GM12878 (cell line): ENCODE data around the gene KLF9. TPM values are rescaled to one million over a fixed set of nuclear protein-coding genes. Genes with fewer than 3 reads are reported as not detected.

ENCODE experiments used
- ATAC-seq: fragments of 200-7000 bp; cut with Tn5 transposase; 3 replicates; pipeline ENCODE4 v1.9.1; 2020; ENCODE audit warnings: mild to moderate bottlenecking, moderate library complexity
- BruUV-seq: library from RNA; stranded (reverse); fragments of 400-500 nt; replicated peaks from 2 replicates; lab custom pipeline; 2021; lab: Mats Ljungman, UMichigan
- CTCF ChIA-PET: fragments of 300-600 bp; sonication (Branson Sonifier 250); formaldehyde crosslinking; extraction: SDS; loops from one replicate; lab custom pipeline; 2021; ENCODE audit warnings: inconsistent platforms; lab: Yijun Ruan, JAX
- POLR2A ChIA-PET: fragments of 350-600 bp; formaldehyde crosslinking; extraction: SDS; loops from one replicate; lab custom pipeline; 2021; ENCODE audit warnings: inconsistent platforms; lab: Charles Lee
- RAD21 ChIA-PET: fragments of 300-600 bp; sonication (Branson Sonifier 250); formaldehyde crosslinking; loops from one replicate; lab custom pipeline; 2023; ENCODE audit warnings: antibody characterized with exemption; ENCODE audit not compliant: unreplicated experiment; lab: Charles Lee
- SMC1A ChIA-PET: fragments of 300-600 bp; sonication (Branson Sonifier 250); formaldehyde crosslinking; loops from one replicate; lab custom pipeline; 2023; ENCODE audit not compliant: unreplicated experiment, uncharacterized antibody; lab: Charles Lee
- DNase-seq: peaks from one replicate; pipeline ENCODE4 v3.0.0-alpha.2; 2011; ENCODE audit warnings: low read depth, low spot score
- FAIRE-seq: peaks from 3 replicates; lab custom pipeline; 2011; peaks lifted over from hg19 to GRCh38; lab: Jason Lieb, UNC
- H2AFZ ChIP-seq: 2 replicates; pipeline ENCODE4 v1.6.0; 2011; ENCODE audit warnings: low read depth, low read length, control low read depth; ENCODE audit not compliant: control insufficient read depth
- H3K27ac ChIP-seq: 2 replicates; pipeline ENCODE4 v1.5.1; 2011; ENCODE audit warnings: control low read depth; ENCODE audit not compliant: control insufficient read depth, insufficient read depth
- H3K27me3 ChIP-seq, 2 experiments: replicated peaks in 1 of 2; 2 replicates each; pipeline versions ENCODE4 v1.6.0 to v1.6.1; 2011; ENCODE audit warnings: low read length in 1 of 2; ENCODE audit not compliant: control insufficient read depth in 2 of 2, insufficient read depth in 2 of 2
- H3K36me3 ChIP-seq, 2 experiments: 2 replicates each; pipeline ENCODE4 v1.5.1; 2011; ENCODE audit warnings: low read length in 1 of 2; ENCODE audit not compliant: control insufficient read depth in 2 of 2, insufficient read depth in 2 of 2
- H3K4me1 ChIP-seq: 2 replicates; pipeline ENCODE4 v1.6.1; 2011; ENCODE audit warnings: mild to moderate bottlenecking, low read length, moderate library complexity, mixed read lengths; ENCODE audit not compliant: control insufficient read depth, insufficient read depth
- H3K4me2 ChIP-seq: 2 replicates; pipeline ENCODE4 v1.6.0; 2011; ENCODE audit warnings: control low read depth; ENCODE audit not compliant: control insufficient read depth, insufficient read depth
- H3K4me3 ChIP-seq: fragments of 200-600 bp; sonication (generic); 2 replicates; pipeline ENCODE4 v1.5.1; 2016
- H3K79me2 ChIP-seq: 2 replicates; pipeline ENCODE4 v1.6.0; 2011; ENCODE audit warnings: low read length; ENCODE audit not compliant: control insufficient read depth, insufficient read depth
- H3K9ac ChIP-seq: 2 replicates; pipeline ENCODE4 v1.8.0; 2011; ENCODE audit warnings: low read length, control low read depth, mixed read lengths; ENCODE audit not compliant: control insufficient read depth, insufficient read depth
- H3K9me3 ChIP-seq: replicated peaks from 3 replicates; pipeline ENCODE4 v1.5.1; 2011; ENCODE audit warnings: mild to moderate bottlenecking, low read length; ENCODE audit not compliant: control insufficient read depth, insufficient read depth
- H4K20me1 ChIP-seq: 2 replicates; pipeline ENCODE4 v1.6.0; 2011; ENCODE audit not compliant: control insufficient read depth, insufficient read depth
- ASH2L ChIP-seq: fragments of 300-600, 200-600 bp; sonication (generic); IDR thresholded peaks from 2 replicates; pipeline ENCODE4 v1.6.1; 2017; ENCODE audit warnings: low read depth, mild to moderate bottlenecking, borderline replicate concordance
- ATF7 ChIP-seq: fragments of 450-650 bp; IDR thresholded peaks from 2 replicates; pipeline ENCODE4 v1.6.1; 2016; ENCODE audit warnings: low read depth, mild to moderate bottlenecking
- BCL11A ChIP-seq: IDR thresholded peaks from 2 replicates; pipeline ENCODE4 v1.6.1; 2011; ENCODE audit warnings: low read depth, low read length
- FOS ChIP-seq: IDR thresholded peaks from 3 replicates; pipeline ENCODE4 v1.6.1; 2011; ENCODE audit warnings: borderline replicate concordance; ENCODE audit not compliant: insufficient read length; ENCODE audit errors: extremely low read depth
- KLF5 ChIP-seq: fragments of 450-650 bp; IDR thresholded peaks from 2 replicates; pipeline ENCODE4 v1.6.1; 2014; ENCODE audit warnings: mild to moderate bottlenecking; ENCODE audit not compliant: partially characterized antibody
- MEF2B ChIP-seq: fragments of 450-650 bp; IDR thresholded peaks from 2 replicates; pipeline ENCODE4 v1.6.1; 2018; ENCODE audit warnings: mild to moderate bottlenecking, moderate library complexity; ENCODE audit not compliant: partially characterized antibody, poor library complexity, severe bottlenecking
- PML ChIP-seq: IDR thresholded peaks from 2 replicates; pipeline ENCODE4 v1.6.1; 2012; ENCODE audit warnings: low read length, inconsistent platforms
- POLR2A ChIP-seq: IDR thresholded peaks from 2 replicates; pipeline ENCODE4 v1.6.1; 2011; ENCODE audit warnings: low read depth, mild to moderate bottlenecking, low read length
- POU2F2 ChIP-seq: IDR thresholded peaks from 3 replicates; pipeline ENCODE4 v1.6.1; 2011; ENCODE audit warnings: low read depth, mild to moderate bottlenecking, low read length, borderline replicate concordance
- SIN3A ChIP-seq: IDR thresholded peaks from 2 replicates; pipeline ENCODE4 v1.6.1; 2012; ENCODE audit warnings: low read depth, low read length, improper control_type of control experiment
- SP1 ChIP-seq: IDR thresholded peaks from one replicate; pipeline ENCODE4 v1.6.1; 2011; ENCODE audit warnings: low read depth, low read length
- STAT3 ChIP-seq: IDR thresholded peaks from 2 replicates; pipeline ENCODE4 v1.6.1; 2011; ENCODE audit warnings: low read depth, low read length, improper control_type of control experiment
- ZBTB4 ChIP-seq: fragments of 450-650 bp; formaldehyde crosslinking; IDR thresholded peaks from 2 replicates; pipeline ENCODE4 v1.4.0; 2022; ENCODE audit warnings: mild to moderate bottlenecking, moderate library complexity
- ZNF274 ChIP-seq: IDR thresholded peaks from one replicate; pipeline ENCODE4 v1.8.0; 2011; ENCODE audit not compliant: insufficient read length, insufficient read depth
- in situ Hi-C: fragments of 300-500 bp; cut with MboI; formaldehyde crosslinking; loops from 9 replicates; pipeline ENCODE4 v1.14.3; 2018; ENCODE audit warnings: mixed read lengths
- intact Hi-C: fragments of 100-400 bp; cut with micrococcal nuclease; formaldehyde crosslinking; loops from one replicate; pipeline ENCODE4 v1.14.2; 2022; ENCODE audit not compliant: unreplicated experiment
- polyA plus RNA-seq, 11 experiments: library from polyadenylated mRNA; depleted of rRNA in 4 of 11; unstranded in 6 of 11; stranded (reverse) in 5 of 11; fragments of >200 nt; fragmentation: Nextera tagmentation in 4 of 11; fragmentation: Illumina TruSeq in 1 of 11; extraction: Ambion mirVana in 4 of 11; extraction: Trizol in 1 of 11; gene quantifications; 1 replicate in 1 of 11; 2 replicates in 10 of 11; pipeline versions ENCODE4 v1.2.1 to v1.2.3, GENCODE V29; 2011 to 2016; ENCODE audit warnings: inconsistent platforms in 2 of 11, missing spikeins in 2 of 11, low read depth in 1 of 11
- total RNA-seq, 4 experiments: library from RNA; depleted of rRNA in 3 of 4; stranded (reverse); fragments of >200 nt in 3 of 4; fragmentation: Illumina TruSeq in 1 of 4; extraction: Trizol in 1 of 4; gene quantifications; 2 replicates each; pipeline versions ENCODE4 v1.2.1 to v1.2.3, GENCODE V29; 2013 to 2021

KLF9 gene
- total and polyA plus RNA-seq, 10 of the 15 experiments (the other 5 are each of a cell fraction or from before 2014, with no cell fraction given): 0.09 to 0.96 (median 0.83) TPM

- DNase-seq: no peak
- TF ChIP-seq PML: no peak
- TF ChIP-seq ZNF274: no peak
- no peak for TF ChIP-seq SIN3A
- TF ChIP-seq ASH2L: no peak
- TF ChIP-seq FOS: no peak
- no peak for TF ChIP-seq BCL11A
- no peak for TF ChIP-seq POU2F2
- TF ChIP-seq ZBTB4 (CRISPR knock-in tag): no peak
- no peak for TF ChIP-seq STAT3
- TF ChIP-seq ATF7: no peak
- TF ChIP-seq SP1: no peak
- TF ChIP-seq MEF2B: no peak
- no peak for TF ChIP-seq POLR2A
- no peak for TF ChIP-seq KLF5
- TF ChIP-seq, all 136 proteins: peak for 0
- CTCF ChIA-PET: no interaction called here
- no peak for FAIRE-seq
- Histone ChIP-seq H4K20me1 (no peaks in the 10 kb centered on the region), H3K9ac (no peak overlapping the region), H3K9me3 (no peaks in the 10 kb centered on the region), H3K36me3 (no peaks in the 10 kb centered on the region), H3K4me3 (no peak overlapping the region), H3K4me1 (no peaks in the 10 kb centered on the region), H2AFZ (no peak overlapping the region), H3K27ac (no peak overlapping the region), H3K79me2 (no peaks in the 10 kb centered on the region), H3K4me2 (no peak overlapping the region), H3K27me3 (no peaks in the 10 kb centered on the region)
- RAD21 ChIA-PET: no interaction called here
- in situ Hi-C loops (no loop called here), intact Hi-C loops (no loop called here)
- POLR2A ChIA-PET: no interaction called here
- no TSS peak for BruUV-seq
- no peak for ATAC-seq
- SMC1A ChIA-PET: no interaction called here
These were observed 42.8 kb upstream of the KLF9 start for GRCh38 chr9:70457235-70457634.
